Caco-2 (cell line): Measurements from ENCODE around the gene ZNF576. TPM values are rescaled to one million over a fixed set of nuclear protein-coding genes. Genes with fewer than 3 reads are reported as not detected.
A peak's percentile ranks its signal among the peaks of the same experiment; 100 is the strongest.

Source experiments
- BruUV-seq: library from RNA; stranded (reverse); fragments of 400-500 nt; replicated peaks from 2 replicates; lab custom pipeline; 2021; lab: Mats Ljungman, UMichigan
- CTCF ChIA-PET: fragments of 300-600 bp; sonication (Branson Sonifier 250); formaldehyde crosslinking; loops from one replicate; lab custom pipeline; 2022; ENCODE audit warnings: antibody characterized with exemption; lab: Charles Lee
- POLR2A ChIA-PET: fragments of 300-600 bp; sonication (Branson Sonifier 250); formaldehyde crosslinking; loops from one replicate; lab custom pipeline; 2022; ENCODE audit warnings: antibody characterized with exemption; lab: Charles Lee
- DNase-seq, 2 experiments: peaks; one replicate each; pipeline versions ENCODE4 v3.0.0 to v3.0.0-alpha.2; 2020 to 2022
- H3K27me3 ChIP-seq: replicated peaks from 2 replicates; pipeline ENCODE4 v1.6.0; 2011; ENCODE audit warnings: low read length; ENCODE audit not compliant: control insufficient read depth, insufficient read depth
- H3K36me3 ChIP-seq: 2 replicates; pipeline ENCODE4 v1.5.1; 2011; ENCODE audit warnings: low read length; ENCODE audit not compliant: control insufficient read depth, insufficient read depth
- H3K4me1 ChIP-seq: fragments of 250-450 bp; sonication (Bioruptor Pico); 2 replicates; pipeline ENCODE4 v1.5.1; 2020; ENCODE audit warnings: mild to moderate bottlenecking
- H3K4me3 ChIP-seq: 2 replicates; pipeline ENCODE4 v1.5.1; 2011; ENCODE audit warnings: low read depth, mild to moderate bottlenecking, control low read depth, low read length
- H3K9me3 ChIP-seq: fragments of 250-450 bp; sonication (Bioruptor Pico); 2 replicates; pipeline ENCODE4 v1.5.1; 2020; ENCODE audit warnings: mild to moderate bottlenecking, moderate library complexity
- H3K27ac Mint-ChIP-seq: one replicate; pipeline ENCODE4 v1.8.0; 2022; ENCODE audit warnings: mixed read lengths; ENCODE audit not compliant: unreplicated experiment
- H3K27me3 Mint-ChIP-seq: one replicate; pipeline ENCODE4 v1.8.0; 2022; ENCODE audit warnings: mixed read lengths; ENCODE audit not compliant: insufficient read depth, unreplicated experiment
- H3K36me3 Mint-ChIP-seq: one replicate; pipeline ENCODE4 v1.8.0; 2022; ENCODE audit warnings: mild to moderate bottlenecking, mixed read lengths; ENCODE audit not compliant: insufficient read depth, unreplicated experiment
- H3K4me1 Mint-ChIP-seq: one replicate; pipeline ENCODE4 v1.8.0; 2022; ENCODE audit warnings: low read depth, mixed read lengths; ENCODE audit not compliant: unreplicated experiment
- H3K4me3 Mint-ChIP-seq: one replicate; pipeline ENCODE4 v1.8.0; 2022; ENCODE audit warnings: mild to moderate bottlenecking, moderate library complexity, mixed read lengths; ENCODE audit not compliant: unreplicated experiment
- H3K9me3 Mint-ChIP-seq: one replicate; pipeline ENCODE4 v1.8.0; 2022; ENCODE audit warnings: mixed read lengths; ENCODE audit not compliant: unreplicated experiment
- CTCF ChIP-seq, 2 experiments: fragments of 200-600 bp in 1 of 2; IDR thresholded peaks; 1 replicate in 1 of 2; 2 replicates in 1 of 2; pipeline versions ENCODE4 v1.5.1 to v1.8.0; 2011 to 2022; ENCODE audit warnings: antibody characterized with exemption in 1 of 2, control low read depth in 1 of 2, inconsistent platforms in 1 of 2, low read depth in 1 of 2, low read length in 1 of 2, mild to moderate bottlenecking in 1 of 2, moderate library complexity in 1 of 2; ENCODE audit not compliant: insufficient read depth in 1 of 2, severe bottlenecking in 1 of 2, unreplicated experiment in 1 of 2
- intact Hi-C: fragments of 100-400 bp; cut with micrococcal nuclease; formaldehyde crosslinking; loops from one replicate; pipeline ENCODE4 v1.10.0; 2022; ENCODE audit not compliant: unreplicated experiment
- total RNA-seq: library from RNA; stranded (reverse); gene quantifications from 2 replicates; pipeline ENCODE4 v1.2.3, GENCODE V29; 2022

ZNF576 gene
- total RNA-seq, 1 experiment from 2014 or later = 13.2 TPM

- Mint-ChIP-seq H3K4me1 (no peaks in the 10 kb centered on the region), H3K27me3 (peaks cover 10% of the 10 kb centered on the region), H3K36me3 (peaks cover 7% of the 10 kb centered on the region), H3K27ac (peak overlapping the region; percentile 96), H3K4me3 (peak overlapping the region; percentile 95), H3K9me3 (no peaks in the 10 kb centered on the region)
- no peak for DNase-seq
- ChIA-PET CTCF (interaction anchor here (1.0 to 1.4 kb wide), 3 partner anchors 19 to 22 kb away, joined by 4 to 6 read pairs (median 5); partner anchors contain the start of gene ZNF576), POLR2A (interaction anchor here (0.5 to 2.1 kb wide), 2 partner anchors 59 to 94 kb away, joined by 3 to 12 read pairs; no protein-coding TSS in a partner anchor)
- Histone ChIP-seq H3K4me1 (no peaks in the 10 kb centered on the region), H3K9me3 (no peaks in the 10 kb centered on the region), H3K27me3 (no peaks in the 10 kb centered on the region), H3K4me3 (peak overlapping the region; percentile 92), H3K36me3 (no peaks in the 10 kb centered on the region)
- intact Hi-C loops = loop anchor here (1.0 kb wide), 1 partner anchor 22 kb away; the partner anchor contains the start of genes IRGQ and ZNF576
- BruUV-seq = TSS peak; percentile 41
- TF ChIP-seq CTCF (IDR thresholded peaks at IDR 0.05; ENCODE audit: insufficient read depth in 1 of 2, low read depth in 1 of 2, low read length in 1 of 2, severe bottlenecking in 1 of 2, unreplicated experiment in 1 of 2) = no peak
Observed at GRCh38 chr19:43574424-43575155, 21.8 kb upstream of the ZNF576 start.

DNA sequence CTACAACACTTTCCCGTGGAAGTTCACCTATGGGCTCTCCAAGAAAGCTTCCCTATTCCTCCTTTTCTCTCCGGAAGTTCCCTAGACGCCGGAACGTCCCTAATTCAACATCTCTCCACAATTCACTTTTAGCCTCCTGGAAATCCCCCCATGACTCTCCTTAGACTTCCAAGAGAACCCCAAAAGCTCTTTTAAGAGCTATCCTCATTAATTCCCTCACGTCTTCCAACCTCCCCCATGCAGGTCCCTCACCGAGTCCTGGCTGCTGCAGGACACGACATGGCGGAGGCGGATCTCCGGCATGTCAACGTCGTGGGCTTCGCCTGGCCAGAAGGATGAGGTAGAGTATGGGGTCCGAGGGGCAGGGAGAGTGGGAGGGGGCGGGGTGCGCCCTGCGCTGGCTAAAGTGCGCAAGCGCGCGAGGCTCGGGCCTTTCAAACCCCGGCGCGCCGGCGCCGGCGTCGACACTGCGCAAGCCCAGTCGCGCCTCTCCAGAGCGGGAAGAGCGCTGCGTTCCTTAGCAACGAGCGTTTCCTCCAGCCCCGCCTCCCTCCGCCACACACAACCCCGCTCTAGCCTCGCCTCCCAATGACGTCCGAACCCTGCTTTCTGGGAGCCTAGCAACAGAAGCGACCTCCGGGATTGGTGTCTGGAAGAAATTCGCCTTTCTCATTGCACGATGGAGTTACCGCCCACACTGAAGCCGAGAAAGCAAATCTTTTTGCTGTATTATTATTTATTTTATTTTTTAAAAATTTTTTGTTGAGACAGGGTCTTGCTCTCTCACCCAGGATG is 21.0 kb upstream of the ZNF576 start, which contains the start of the genes PINLYP and XRCC1:
Gene PINLYP (plus strand): TSS at position 646 of the 795 bp plus-strand sequence. CDS start 1,391 bp downstream, outside the sequence.
Gene XRCC1 (minus strand): TSS at position 372 of the 795 bp plus-strand sequence. CDS start 69 bp downstream, at position 303.
- POLR2A ChIA-PET = interaction anchor here (0.5 to 2.1 kb wide), 4 partner anchors 21 to 149 kb away, joined by 3 to 12 read pairs (median 3); partner anchors contain the start of genes IRGQ and ZNF576
- peaks cover 7% of the 10 kb centered on the region for H3K36me3 Mint-ChIP-seq
- Histone ChIP-seq H3K36me3 (no peaks in the 10 kb centered on the region), H3K9me3 (no peaks in the 10 kb centered on the region), H3K4me3 (peak within 1 kb of the TSS; percentile 92), H3K4me1 (no peaks in the 10 kb centered on the region), H3K27me3 (no peaks in the 10 kb centered on the region)
- CTCF ChIA-PET = interaction anchor here (1.0 to 1.4 kb wide), 3 partner anchors 19 to 21 kb away, joined by 4 to 6 read pairs (median 5); partner anchors contain the start of gene ZNF576
- H3K4me1 Mint-ChIP-seq = no peaks in the 10 kb centered on the region
- TF ChIP-seq CTCF (IDR thresholded peaks at IDR 0.05; ENCODE audit: insufficient read depth in 1 of 2, low read depth in 1 of 2, low read length in 1 of 2, severe bottlenecking in 1 of 2, unreplicated experiment in 1 of 2) = no peak
- H3K4me3 Mint-ChIP-seq = peak within 1 kb of the TSS; percentile 95
- H3K27me3 Mint-ChIP-seq = peaks cover 10% of the 10 kb centered on the region
- no TSS peak for BruUV-seq
- H3K9me3 Mint-ChIP-seq = no peaks in the 10 kb centered on the region
- intact Hi-C loops = loop anchor here (1.0 kb wide), 1 partner anchor 21 kb away; the partner anchor contains the start of genes IRGQ and ZNF576
- peak; percentile 96 to 97 for DNase-seq
- peak within 1 kb of the TSS; percentile 96 for H3K27ac Mint-ChIP-seq
